ENCODE data around the gene RCOR3.

Gene RCOR3

GRCh38 chr1:211326140-211326527, 67.0 kb downstream of the RCOR3 start:
- in situ Hi-C loops (cut with MboI; ENCODE audit: low pct_unique_long_range_greater_than_20kb, low sequenced_read_pairs, unreplicated experiment) = loop anchor here (25.0 kb wide), 1 partner anchor 336 kb away; no protein-coding TSS in a partner anchor
- DNase-seq (ENCODE audit: low spot score) = peak; percentile 35
- TF ChIP-seq CTCF (IDR thresholded peaks at IDR 0.05; ENCODE audit: extremely low read depth, insufficient read depth, missing control alignments) = no peak

DNA sequence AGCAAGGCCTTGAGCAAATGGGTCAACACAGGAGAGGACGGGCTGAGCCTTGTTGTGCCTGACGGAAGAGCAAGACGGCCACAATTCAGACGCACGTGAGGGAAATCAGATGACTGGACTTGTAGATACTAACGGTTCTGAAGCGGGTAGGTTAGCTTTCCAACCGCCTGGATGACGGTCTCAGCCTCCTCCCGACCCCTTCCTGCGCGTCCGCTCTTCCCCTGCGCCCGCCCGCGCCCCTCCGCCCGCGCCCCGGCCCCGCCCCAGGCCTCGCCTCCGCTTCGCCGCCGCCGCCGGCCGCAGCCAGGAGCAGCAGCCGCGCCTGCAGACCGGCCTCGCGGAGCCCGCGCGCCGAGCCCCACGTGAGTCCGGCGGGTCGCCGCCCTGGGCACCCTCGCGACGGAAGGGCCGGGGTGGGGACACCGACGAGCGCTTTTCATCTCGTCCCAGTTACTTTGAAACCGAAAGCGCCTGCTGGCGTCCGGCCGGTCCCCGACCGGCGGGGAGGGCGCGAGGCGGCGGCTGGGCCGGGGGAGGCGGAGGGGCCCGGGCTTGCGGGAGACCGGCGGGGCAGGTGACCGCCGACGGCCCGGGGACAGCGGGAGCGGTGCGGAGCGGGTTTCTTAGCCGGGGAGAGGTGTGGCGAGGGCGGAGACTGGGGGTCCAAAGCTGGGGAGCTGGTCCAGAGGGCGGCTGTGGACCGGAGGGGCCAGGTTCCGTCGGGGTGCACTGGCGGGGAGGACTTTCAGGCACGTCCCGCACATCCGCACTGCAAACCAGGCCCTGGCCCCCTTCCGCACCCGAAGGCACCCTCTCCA, 67.6 kb downstream of the RCOR3 start, which contains the start of gene TRAF5:
Gene TRAF5, plus strand, starts transcription at position 306 of the 818 bp plus-strand sequence. CDS start 26,407 bp downstream, outside the sequence.
- peak; percentile 79 for DNase-seq (ENCODE audit: low spot score)
- in situ Hi-C loops (cut with MboI; ENCODE audit: low pct_unique_long_range_greater_than_20kb, low sequenced_read_pairs, unreplicated experiment) = loop anchor here (25.0 kb wide), 1 partner anchor 336 kb away; no protein-coding TSS in a partner anchor
- TF ChIP-seq CTCF (IDR thresholded peaks at IDR 0.05; ENCODE audit: extremely low read depth, insufficient read depth, missing control alignments) = no peak

- in situ Hi-C loops (cut with MboI; ENCODE audit: low pct_unique_long_range_greater_than_20kb, low sequenced_read_pairs, unreplicated experiment) = loop anchor here (25.0 kb wide), 1 partner anchor 335 kb away; no protein-coding TSS in a partner anchor
- no peak for TF ChIP-seq CTCF (IDR thresholded peaks at IDR 0.05; ENCODE audit: extremely low read depth, insufficient read depth, missing control alignments)
- DNase-seq (ENCODE audit: low spot score) = peak; percentile 67
Observed at GRCh38 chr1:211327346-211327921, 68.3 kb downstream of the RCOR3 start.

- no peak for TF ChIP-seq CTCF (IDR thresholded peaks at IDR 0.05; ENCODE audit: extremely low read depth, insufficient read depth, missing control alignments)
- in situ Hi-C loops (cut with MboI; ENCODE audit: low pct_unique_long_range_greater_than_20kb, low sequenced_read_pairs, unreplicated experiment) = loop anchor here (25.0 kb wide), 1 partner anchor 334 kb away; no protein-coding TSS in a partner anchor
- DNase-seq (ENCODE audit: low spot score) = no peak
Observed at GRCh38 chr1:211328084-211328694, 69.0 kb downstream of the RCOR3 start.

DNA sequence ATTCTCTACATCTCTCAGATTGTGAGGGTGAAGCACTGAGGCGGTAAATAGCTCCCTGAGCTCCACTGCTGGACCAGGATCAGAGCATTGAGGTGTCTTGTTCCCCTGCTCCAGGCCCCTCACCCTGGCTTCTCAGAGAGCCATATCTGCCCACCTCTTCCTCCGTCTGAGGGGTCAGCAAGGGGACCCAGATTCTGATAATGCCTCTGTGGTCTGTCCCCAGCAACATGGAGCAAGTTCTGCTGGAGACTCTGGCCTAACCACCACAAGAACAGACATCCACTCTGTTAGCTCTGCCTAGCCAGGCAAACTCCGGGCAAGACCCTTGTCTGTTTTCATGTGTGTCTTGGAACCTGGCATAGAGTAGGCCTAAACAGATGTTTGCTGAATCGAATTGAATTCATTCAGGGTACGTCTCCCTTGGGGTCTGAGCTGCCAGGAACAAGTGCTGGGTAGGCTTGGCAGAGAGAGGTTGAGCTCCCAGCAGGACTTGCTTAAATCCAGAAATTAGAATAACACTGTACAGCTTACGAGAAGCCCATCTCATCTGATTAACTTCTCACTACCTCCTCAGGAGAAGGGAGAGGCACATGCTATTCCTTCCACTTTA, 69.8 kb downstream of the RCOR3 start:
- in situ Hi-C loops (cut with MboI; ENCODE audit: low pct_unique_long_range_greater_than_20kb, low sequenced_read_pairs, unreplicated experiment) = loop anchor here (25.0 kb wide), 1 partner anchor 333 kb away; no protein-coding TSS in a partner anchor
- TF ChIP-seq CTCF (IDR thresholded peaks at IDR 0.05; ENCODE audit: extremely low read depth, insufficient read depth, missing control alignments) = no peak
- no peak for DNase-seq (ENCODE audit: low spot score)

DNA sequence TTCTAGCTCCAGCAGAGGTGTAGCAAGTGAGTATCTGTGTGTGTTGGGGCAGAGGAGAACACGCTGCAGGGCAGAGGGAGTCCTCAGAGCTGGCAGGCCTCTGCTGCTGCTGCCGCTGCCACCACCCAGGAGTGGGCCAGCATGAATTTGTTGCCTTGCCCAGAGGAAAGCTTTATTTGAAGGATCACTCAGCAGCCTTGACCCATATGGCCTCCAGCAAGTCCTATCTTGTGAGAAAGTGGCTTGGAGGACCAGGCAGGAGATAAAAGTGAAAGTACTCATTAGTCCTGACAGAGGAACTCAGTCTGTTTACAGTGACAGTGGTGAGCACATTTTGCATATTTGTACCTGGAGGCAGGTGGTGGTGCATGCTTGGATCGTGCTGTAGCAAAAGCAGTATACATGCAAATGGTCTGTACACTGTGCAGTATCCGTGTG, 70.6 kb downstream of the RCOR3 start:
- in situ Hi-C loops (cut with MboI; ENCODE audit: low pct_unique_long_range_greater_than_20kb, low sequenced_read_pairs, unreplicated experiment) = loop anchor here (25.0 kb wide), 1 partner anchor 333 kb away; no protein-coding TSS in a partner anchor

More for the DNA sequence above, 70.6 kb downstream of the RCOR3 start:
- peak; percentile 39 for DNase-seq (ENCODE audit: low spot score)
- no peak for TF ChIP-seq CTCF (IDR thresholded peaks at IDR 0.05; ENCODE audit: extremely low read depth, insufficient read depth, missing control alignments)
